Smooth muscle cell (in vitro differentiated cells): Measurements from ENCODE around the gene LAMP1. TPM values are rescaled to one million over a fixed set of nuclear protein-coding genes. Genes with fewer than 3 reads are reported as not detected.
"Not testable (repeated sequence)": the region's sequence is repeated elsewhere in the genome, so short reads cannot be mapped to it uniquely, and the experiment has no call there.

Source experiments
- DNase-seq: peaks from one replicate; lab custom pipeline; 2025; ENCODE audit not compliant: unreplicated experiment; lab: John Stamatoyannopoulos, UW
- H2AFZ ChIP-seq: fragments of 200-600 bp; sonication (generic); 2 replicates; pipeline ENCODE4 v1.6.0; 2016; ENCODE audit warnings: antibody characterized with exemption, low read depth, mild to moderate bottlenecking
- H3F3A ChIP-seq: fragments of 200-600 bp; sonication (generic); 2 replicates; pipeline ENCODE4 v1.6.0; 2017; ENCODE audit warnings: antibody characterized with exemption, low read depth
- H3K27ac ChIP-seq: fragments of 200-600 bp; sonication (generic); 2 replicates; pipeline ENCODE4 v1.5.1; 2016; ENCODE audit warnings: low read depth, mild to moderate bottlenecking
- H3K27me3 ChIP-seq: fragments of 200-600 bp; sonication (generic); 2 replicates; pipeline ENCODE4 v1.6.1; 2016; ENCODE audit warnings: low read depth, mild to moderate bottlenecking
- H3K36me3 ChIP-seq: fragments of 200-600 bp; sonication (generic); 2 replicates; pipeline ENCODE4 v1.5.1; 2016; ENCODE audit warnings: low read depth
- H3K4me1 ChIP-seq: fragments of 200-600 bp; sonication (generic); 2 replicates; pipeline ENCODE4 v1.5.1; 2016; ENCODE audit warnings: low read depth
- H3K4me2 ChIP-seq: fragments of 200-600 bp; sonication (generic); 2 replicates; pipeline ENCODE4 v1.6.0; 2016; ENCODE audit warnings: mild to moderate bottlenecking
- H3K4me3 ChIP-seq: fragments of 200-600 bp; sonication (generic); 2 replicates; pipeline ENCODE4 v1.5.1; 2016; ENCODE audit warnings: mild to moderate bottlenecking
- H3K79me2 ChIP-seq: fragments of 200-600 bp; sonication (generic); 2 replicates; pipeline ENCODE4 v1.6.0; 2016; ENCODE audit warnings: low read depth, mild to moderate bottlenecking
- H3K9ac ChIP-seq: fragments of 200-600 bp; sonication (generic); 2 replicates; pipeline ENCODE4 v1.6.0; 2016; ENCODE audit warnings: low read depth
- H3K9me3 ChIP-seq: fragments of 200-600 bp; sonication (generic); replicated peaks from 2 replicates; pipeline ENCODE4 v1.5.1; 2016; ENCODE audit warnings: low read depth
- H4K20me1 ChIP-seq: fragments of 200-600 bp; sonication (generic); 2 replicates; pipeline ENCODE4 v1.6.0; 2016; ENCODE audit warnings: low read depth
- CTCF ChIP-seq: fragments of 200-600 bp; sonication (generic); IDR thresholded peaks from 2 replicates; pipeline ENCODE4 v1.5.1; 2017; ENCODE audit warnings: borderline replicate concordance, mild to moderate bottlenecking, antibody characterized with exemption; ENCODE audit not compliant: insufficient read depth, poor library complexity, severe bottlenecking
- WGBS: methylation state at CpG from one replicate; pipeline ENCODE4 v1.1.7; 2016; ENCODE audit warnings: low lambda C conversion rate; 5-methylcytosine and 5-hydroxymethylcytosine counted together
- polyA plus RNA-seq: library from polyadenylated mRNA; unstranded; fragments of >200 nt; fragmentation: Nextera tagmentation; extraction: Ambion mirVana; gene quantifications from 2 replicates; pipeline ENCODE4 v1.2.1, GENCODE V29; 2016
- total RNA-seq: library from RNA; depleted of rRNA; stranded (reverse); fragments of >200 nt; gene quantifications from 2 replicates; pipeline ENCODE4 v1.2.3, GENCODE V29; 2014

LAMP1 gene
- total and polyA plus RNA-seq, 2 experiments from 2014 or later = 111 to 146 TPM

GRCh38 chr13:113343692-113343968 is 46.6 kb downstream of the LAMP1 start:
- over 99% methylated on average over 7 of the region's 7 CpGs for WGBS
- H2AFZ ChIP-seq = no peak overlapping the region
- H3K9ac ChIP-seq = no peak overlapping the region
- no peaks in the 10 kb centered on the region for H3K27me3 ChIP-seq
- no peaks in the 10 kb centered on the region for H3K9me3 ChIP-seq
- no peaks in the 10 kb centered on the region for H3K79me2 ChIP-seq
- no peak overlapping the region for H3K4me2 ChIP-seq
- H3K4me1 ChIP-seq = no peaks in the 10 kb centered on the region
- no peak overlapping the region for H3K27ac ChIP-seq
- H3F3A ChIP-seq = no peaks in the 10 kb centered on the region
- H4K20me1 ChIP-seq = no peaks in the 10 kb centered on the region
- TF ChIP-seq CTCF = no peak
- DNase-seq = no peak
- no peaks in the 10 kb centered on the region for H3K36me3 ChIP-seq
- no peak overlapping the region for H3K4me3 ChIP-seq

DNA sequence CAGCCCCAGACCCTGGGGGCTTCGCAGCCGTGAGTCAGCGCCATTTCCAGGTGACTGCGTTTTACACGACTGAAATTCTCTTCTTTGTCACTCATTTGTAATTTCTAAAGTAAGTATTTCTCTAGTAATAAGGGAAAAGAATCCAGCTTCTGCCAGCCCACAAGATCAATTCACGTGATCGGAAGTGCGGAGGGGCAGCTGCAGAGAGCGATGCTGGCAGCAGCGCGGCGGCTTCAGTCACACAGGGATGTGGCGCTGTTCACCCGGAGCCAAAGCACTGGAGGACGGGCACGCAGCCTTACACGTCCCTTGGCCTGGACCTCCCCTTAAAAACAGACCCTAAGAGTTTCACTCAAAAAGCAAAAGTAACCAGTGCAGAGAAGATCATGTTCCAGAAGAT is 48.4 kb downstream of the LAMP1 start:
- no peaks in the 10 kb centered on the region for H3F3A ChIP-seq
- no peaks in the 10 kb centered on the region for H3K36me3 ChIP-seq
- no peak overlapping the region for H3K9ac ChIP-seq
- H3K9me3 ChIP-seq = no peaks in the 10 kb centered on the region
- H3K27me3 ChIP-seq = no peaks in the 10 kb centered on the region
- no peak for TF ChIP-seq CTCF
- H3K4me3 ChIP-seq = no peak overlapping the region
- WGBS = 97% methylated on average over 17 of the region's 17 CpGs
- H3K4me1 ChIP-seq = no peaks in the 10 kb centered on the region
- no peak overlapping the region for H3K4me2 ChIP-seq
- DNase-seq = no peak
- H2AFZ ChIP-seq = no peak overlapping the region
- no peaks in the 10 kb centered on the region for H4K20me1 ChIP-seq
- H3K79me2 ChIP-seq = no peaks in the 10 kb centered on the region
- H3K27ac ChIP-seq = no peak overlapping the region

DNA sequence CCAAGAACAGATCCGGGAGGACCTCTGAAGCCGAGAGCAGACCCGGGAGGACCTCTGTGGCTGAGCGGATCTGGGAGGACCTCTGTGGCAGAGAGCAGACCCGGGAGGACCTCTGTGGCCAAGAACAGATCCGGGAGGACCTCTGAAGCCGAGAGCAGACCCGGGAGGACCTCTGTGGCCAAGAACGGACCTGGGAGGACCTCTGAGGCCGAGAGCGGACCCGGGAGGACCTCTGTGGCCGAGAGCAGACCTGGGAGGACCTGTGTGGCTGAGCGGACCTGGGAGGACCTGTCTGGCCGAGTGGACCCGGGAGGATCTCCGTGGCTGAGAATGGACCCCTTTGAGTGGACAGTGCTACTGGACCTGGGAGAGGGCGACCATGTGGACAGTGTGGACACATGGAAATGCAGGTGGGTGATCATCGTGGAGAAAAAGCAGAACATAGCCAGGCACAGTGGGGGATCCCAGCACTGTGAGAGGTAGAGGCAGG is 50.7 kb downstream of the LAMP1 start:
- H3K9me3 ChIP-seq, H3K27ac ChIP-seq: not testable (repeated sequence)

DNA sequence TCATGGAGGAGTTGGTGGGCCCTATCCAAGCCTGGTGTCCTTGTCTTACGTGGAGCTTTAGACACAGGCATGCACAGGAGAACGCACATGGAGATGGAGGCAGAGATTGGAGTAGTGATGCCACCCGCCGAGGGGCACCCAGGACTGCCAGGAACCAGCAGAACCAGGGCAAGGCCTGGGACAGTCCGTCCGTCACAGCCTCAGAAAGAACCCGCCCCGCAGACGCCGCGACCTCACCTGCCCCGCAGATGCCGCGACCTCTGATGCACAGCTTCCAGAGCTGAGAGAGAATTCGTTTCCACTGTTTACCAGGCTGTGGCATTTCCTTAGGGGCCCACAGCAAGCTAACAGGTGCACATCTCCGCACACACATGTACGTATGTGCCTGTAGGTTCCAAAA is 51.6 kb downstream of the LAMP1 start:
- TF ChIP-seq CTCF = no peak
- H3K4me2 ChIP-seq = no peak overlapping the region
- H3K4me1 ChIP-seq = no peaks in the 10 kb centered on the region
- H3K36me3 ChIP-seq = no peaks in the 10 kb centered on the region
- H3K27me3 ChIP-seq = no peaks in the 10 kb centered on the region
- H3K9me3 ChIP-seq = no peaks in the 10 kb centered on the region
- H3K79me2 ChIP-seq = no peaks in the 10 kb centered on the region
- no peak overlapping the region for H2AFZ ChIP-seq
- no peaks in the 10 kb centered on the region for H4K20me1 ChIP-seq
- H3K27ac ChIP-seq = no peak overlapping the region
- DNase-seq = no peak
- H3K4me3 ChIP-seq = no peak overlapping the region
- H3K9ac ChIP-seq = no peak overlapping the region
- H3F3A ChIP-seq = no peaks in the 10 kb centered on the region
- 97% methylated on average over 17 of the region's 17 CpGs for WGBS

More for the DNA sequence above, 50.7 kb downstream of the LAMP1 start:
- H3F3A ChIP-seq, H3K36me3 ChIP-seq, H4K20me1 ChIP-seq, H3K79me2 ChIP-seq, H3K27me3 ChIP-seq, DNase-seq, H3K4me2 ChIP-seq, H3K4me3 ChIP-seq, H3K9ac ChIP-seq, H3K4me1 ChIP-seq, H2AFZ ChIP-seq: not testable (repeated sequence)
- 99% methylated on average over 19 of the region's 19 CpGs for WGBS
